ENCODE data around the gene EVX2. TPM values are rescaled to one million over a fixed set of nuclear protein-coding genes. Genes with fewer than 3 reads are reported as not detected.

EVX2 gene
- polyA plus RNA-seq, 4 donors = 0.04 TPM; not detected in 3

DNA sequence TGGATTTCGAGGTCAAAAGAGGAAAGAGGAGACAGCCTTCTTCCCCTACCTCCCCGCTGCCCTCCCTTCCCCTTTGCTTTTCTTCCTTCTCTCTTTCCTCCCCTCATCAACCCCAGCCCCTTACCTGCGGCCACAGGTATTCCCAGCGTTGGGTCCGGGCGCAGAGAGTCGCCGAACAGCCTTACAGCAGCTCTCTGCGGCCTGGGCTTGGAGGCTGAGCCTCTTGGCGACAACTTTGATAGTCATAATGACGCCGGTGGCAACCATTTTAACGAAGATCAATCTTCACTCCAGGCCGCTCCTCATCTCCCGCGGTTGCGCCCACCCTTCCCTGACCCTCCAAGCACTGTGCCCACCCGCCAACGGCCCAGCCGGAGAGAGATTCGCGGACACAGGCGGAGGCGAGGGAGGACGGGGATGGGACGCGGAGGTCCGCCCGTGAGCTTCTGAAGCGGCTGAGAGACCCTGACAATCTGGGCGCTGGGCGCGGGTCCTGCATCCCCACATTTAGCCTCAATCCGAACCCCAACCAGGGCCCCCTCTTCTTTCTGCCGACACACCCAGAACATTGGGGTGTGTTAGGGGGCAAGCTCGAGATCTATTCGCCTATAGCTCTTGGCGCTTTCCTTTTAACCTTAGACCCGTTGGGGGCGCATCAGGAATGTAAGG, 1.5 kb upstream of the EVX2 start:
- DNase-seq (ENCODE audit: low read depth in 4 of 4, low spot score in 3 of 4) = no peak

DNA sequence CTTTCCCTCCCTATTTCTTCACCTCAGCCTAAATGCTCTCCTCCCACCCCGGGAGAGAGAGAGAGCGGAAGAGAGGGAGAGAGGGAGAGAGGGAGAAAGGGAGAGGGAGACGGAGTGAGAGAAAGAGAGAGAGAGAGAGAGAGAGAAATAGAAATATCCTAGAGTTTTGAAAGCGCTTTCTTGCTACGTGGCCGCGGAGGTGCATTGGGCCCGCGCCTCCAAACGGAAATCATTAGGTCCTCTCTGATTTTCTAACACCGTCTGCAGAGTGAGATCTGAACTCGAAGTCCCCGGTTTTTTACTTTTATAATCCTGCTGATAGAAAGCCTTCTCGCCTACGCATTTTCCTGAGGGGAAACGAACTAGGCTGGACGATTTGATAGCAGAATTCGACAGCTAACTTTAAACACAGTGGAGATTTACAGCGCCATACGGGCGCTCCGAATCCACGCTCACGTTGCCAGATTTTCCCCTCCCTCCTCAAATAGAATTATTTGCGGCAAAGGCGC, 903 bp upstream of the EVX2 start:
- DNase-seq (ENCODE audit: low read depth in 4 of 4, low spot score in 3 of 4) = no peak

DNA sequence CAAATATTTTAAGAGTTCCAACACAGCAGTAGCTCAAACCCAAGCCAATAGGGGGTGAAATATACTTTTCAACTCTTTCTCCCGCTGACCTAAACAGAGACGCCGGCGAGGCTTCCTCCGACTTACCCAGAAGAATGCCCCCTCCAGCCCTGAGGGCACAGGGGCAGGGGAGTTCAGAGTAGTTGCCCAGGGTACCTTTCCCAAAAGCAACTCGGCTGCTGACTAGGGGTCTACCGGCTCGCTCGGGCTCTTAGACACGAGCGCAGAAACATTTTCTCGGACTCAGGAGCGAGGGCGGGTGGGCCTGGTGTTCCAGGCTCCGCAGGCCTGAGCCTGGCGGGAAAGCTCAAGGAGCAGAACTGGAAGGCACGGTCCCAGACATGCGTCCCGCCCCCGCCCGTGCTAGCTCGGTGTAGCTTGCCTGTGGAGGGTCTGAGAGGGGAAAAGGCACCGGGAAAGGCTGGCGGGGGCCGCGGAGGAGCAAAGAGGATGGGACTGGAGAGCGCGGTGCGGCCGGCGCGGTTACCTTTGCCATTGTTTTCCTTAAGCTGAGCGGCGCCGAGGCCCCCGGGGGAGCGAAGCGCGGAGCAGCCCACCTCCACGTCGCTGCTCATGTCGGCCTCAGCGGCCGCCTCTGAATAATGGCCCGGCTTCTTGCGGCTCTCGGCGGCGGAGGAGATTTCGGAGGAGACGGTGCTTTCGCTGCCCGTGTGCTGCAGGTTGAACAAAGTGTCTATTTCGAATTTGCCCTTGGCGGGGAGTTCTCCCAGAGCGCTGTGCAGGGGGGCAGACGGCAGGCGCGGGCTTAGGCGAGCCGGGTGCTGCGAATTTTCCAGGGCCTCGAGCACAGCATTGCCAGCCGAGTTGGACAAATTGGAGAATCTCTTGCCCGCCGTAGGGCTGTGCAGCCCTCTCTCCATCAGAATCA, 674 bp downstream of the EVX2 start:
- DNase-seq (ENCODE audit: low read depth in 4 of 4, low spot score in 3 of 4) = no peak

DNA sequence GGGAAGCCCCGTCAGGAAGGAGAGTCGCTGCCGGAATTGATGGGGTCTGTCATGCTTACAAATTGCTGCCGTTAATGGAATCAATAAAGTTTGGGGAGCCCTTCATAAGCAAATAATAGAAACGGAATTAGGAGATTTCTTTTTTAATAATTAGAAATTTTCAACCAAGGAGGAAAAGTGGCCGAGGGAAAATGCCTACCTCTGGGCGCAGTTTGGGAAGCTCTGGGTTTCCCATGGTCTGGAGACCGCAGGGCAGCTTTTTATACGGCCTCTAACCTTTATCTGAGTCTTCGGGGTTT, 1.3 kb downstream of the EVX2 start:
- no peak for DNase-seq (ENCODE audit: low read depth in 4 of 4, low spot score in 3 of 4)

DNA sequence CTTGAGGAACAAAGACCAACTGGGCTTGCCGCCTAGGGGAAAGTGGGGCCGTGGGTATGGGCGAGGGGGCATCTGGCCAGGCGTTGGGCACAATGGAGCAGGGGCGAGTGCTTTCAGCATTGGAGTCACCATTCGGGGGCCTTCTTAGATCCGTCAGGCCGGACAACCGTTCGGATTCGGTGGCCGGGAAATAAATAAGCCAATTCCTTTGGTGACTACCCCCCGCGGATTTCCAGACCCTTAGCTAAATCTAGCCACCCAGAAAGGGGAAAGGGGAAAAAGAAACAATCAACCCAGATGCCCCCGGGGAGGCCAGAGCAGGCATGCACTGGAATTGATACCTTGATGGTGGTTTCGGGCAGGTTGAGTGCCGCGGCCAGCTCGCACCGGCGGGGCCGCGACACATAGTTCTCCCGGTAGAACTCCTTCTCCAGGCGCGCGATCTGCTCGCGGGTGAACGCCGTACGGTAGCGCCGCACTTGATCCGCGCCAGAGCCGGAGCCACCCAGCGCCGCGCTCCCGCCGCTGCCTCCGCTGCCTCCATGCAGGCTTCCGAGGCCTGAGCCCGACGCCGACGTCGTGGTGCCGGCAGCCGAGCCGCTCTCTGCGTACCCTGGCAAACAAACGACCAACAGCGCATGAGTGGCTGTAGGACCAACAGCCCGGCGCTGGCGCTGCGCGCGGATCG, 1.8 kb downstream of the EVX2 start:
- DNase-seq (ENCODE audit: low read depth in 4 of 4, low spot score in 3 of 4) = no peak

DNA sequence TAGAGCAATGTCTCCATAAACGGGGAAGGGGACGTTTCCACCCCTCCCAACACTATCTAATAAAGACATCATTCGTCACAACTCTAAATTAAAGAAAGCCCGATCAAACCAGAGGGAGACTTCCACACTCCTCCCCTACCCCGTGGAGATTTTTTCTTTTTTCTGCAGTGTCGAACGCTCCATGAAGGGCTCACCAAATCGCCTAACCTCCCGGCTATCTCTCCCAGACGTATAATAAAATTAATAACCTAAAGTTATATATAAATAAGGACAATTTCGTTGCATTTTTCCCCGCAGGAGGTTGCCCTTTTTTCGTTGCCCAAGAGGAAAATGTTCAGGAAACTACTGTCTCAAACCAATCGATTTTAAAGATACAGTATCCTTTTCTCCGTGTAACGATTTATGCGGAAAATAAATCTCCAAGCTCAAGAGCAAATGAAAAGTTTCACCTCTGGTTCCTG, 2.4 kb downstream of the EVX2 start:
- DNase-seq (ENCODE audit: low read depth in 4 of 4, low spot score in 3 of 4) = no peak

DNA sequence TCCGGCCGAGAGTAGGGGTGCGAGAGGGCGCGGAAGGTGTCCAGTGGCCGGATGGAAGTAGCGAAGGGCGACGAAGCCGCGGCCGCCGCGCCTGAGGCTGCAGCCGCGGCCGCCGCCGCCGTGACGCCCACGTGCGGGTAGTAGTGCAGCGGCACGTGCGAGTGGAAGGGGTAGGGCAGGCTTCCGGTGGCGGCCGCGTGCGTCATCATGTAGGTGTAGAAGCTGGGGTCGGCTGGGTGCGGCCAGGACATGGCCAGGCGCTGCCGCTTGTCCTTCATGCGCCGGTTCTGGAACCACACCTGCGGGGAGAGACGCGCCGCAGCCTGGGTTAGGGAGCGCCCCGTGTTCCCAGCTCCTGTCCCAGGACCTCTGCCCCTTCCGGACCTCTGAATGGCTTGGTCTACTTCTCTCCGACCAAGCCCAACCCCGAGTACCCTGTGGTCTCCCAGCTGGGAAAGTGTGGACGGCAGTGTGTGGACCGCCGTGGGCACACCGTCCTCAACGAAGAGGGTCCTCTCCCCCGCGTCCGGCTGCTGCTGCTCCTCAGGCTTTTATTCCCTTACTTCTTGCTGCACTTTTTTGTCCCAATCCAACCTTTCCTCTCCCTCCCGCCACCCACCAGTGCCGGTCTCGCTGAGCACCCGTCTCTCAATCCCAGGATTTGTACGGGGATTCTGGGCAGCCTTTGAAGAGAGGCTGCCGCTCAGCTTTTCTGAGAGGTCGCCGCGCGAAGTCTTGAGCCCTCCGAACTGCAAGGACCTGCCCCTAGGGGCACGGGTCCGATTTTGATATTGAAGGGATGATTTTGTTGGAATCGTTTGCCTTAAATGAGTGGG, 3.0 kb downstream of the EVX2 start:
- DNase-seq (ENCODE audit: low read depth in 4 of 4, low spot score in 3 of 4) = no peak

DNA sequence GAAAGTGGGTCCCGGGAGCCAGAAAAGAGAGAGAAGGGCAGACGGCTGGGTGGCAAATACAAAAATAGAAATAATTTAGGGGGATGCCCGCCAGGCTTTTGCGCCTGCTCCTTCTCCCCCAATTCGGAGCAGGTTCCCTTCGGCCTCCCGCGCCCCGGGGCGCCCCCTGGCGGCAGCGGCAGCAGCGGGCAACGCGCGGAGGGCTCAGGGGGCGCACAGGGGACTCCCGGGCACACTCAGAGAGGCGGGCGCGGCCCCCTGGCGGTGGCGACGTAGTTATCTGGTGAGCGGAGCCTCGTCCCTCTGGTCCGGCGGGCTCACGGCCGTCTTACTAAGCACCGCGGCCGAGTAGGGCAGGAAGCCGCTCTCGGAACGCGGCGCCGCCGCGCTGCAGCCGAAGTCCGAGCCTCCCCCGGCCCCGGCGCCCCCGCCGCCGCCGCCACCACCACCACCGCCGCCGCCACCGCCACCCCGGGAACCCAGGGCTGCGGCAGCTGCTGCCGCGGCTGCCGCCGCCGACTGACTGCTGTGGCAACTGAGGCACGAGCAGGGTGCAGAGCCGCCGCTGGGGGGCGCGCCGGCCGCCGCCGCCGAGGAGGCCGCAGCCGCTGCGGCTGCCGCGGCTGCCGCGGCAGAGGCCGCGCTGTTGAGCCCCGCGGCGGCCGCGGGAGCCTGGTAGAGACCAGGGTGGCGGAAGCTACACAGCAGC, 3.8 kb downstream of the EVX2 start:
- no peak for DNase-seq (ENCODE audit: low read depth in 4 of 4, low spot score in 3 of 4)

DNA sequence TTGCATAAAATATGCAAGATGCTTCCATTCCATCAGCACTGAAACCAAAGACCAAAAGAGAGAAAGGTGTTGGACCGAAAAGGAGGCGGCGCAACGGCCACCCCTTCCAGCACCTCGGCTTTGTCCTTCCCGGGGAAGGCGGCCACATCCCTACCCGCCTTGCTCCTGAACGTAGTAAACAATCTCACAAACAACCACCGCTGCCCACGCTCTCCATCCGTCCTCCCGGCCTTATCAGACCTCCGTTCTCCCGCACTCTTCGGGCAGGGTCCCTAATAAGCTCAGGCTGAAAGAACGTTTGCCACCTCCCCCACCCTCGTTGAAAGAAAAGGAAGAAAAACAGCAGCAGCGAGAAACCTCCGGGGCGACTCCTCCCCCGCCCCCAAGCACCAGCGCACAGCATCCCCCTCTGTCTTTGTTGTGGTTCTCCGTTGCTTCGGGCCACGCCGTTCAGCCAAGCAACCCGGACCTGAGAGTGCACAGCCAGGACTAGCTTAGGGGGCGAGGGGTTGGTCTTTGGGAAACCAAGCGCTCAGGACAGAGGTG, 4.4 kb downstream of the EVX2 start:
- no peak for DNase-seq (ENCODE audit: low read depth in 4 of 4, low spot score in 3 of 4)

DNA sequence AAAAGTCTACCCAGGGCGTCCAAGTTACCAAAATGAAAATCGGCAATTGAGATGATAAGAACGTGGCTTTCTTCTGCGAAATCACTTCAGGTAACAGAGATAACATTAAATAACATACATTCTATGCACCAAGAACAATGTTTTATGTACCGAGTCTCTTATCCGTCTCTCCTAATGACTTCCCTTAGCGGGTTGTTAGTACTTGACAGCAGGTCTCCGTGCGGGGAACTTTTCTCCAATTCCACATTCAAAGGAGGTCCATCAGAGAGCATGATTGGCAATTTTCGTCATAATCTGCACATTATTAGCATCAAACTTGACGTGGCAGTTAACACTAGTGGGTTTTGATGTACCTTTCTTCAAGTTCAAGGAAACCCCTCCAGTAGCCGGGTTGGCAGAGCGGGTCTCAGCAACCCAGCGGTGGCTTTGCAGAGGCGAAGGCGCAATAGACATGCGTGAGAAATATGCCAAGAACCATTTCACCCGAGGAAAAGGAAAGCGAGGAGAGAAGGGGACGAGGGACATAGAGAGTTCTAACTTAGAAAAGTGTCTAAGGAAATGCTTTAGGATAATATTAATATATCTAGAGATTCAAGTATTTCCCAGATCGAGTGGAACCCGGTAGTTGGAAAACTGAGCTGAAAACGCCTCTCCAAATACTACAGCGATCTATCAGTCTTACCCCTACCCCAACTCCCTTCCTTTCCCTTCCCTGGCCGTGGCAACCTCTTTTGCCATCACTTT, 5.0 kb downstream of the EVX2 start:
- DNase-seq (ENCODE audit: low read depth in 4 of 4, low spot score in 3 of 4) = no peak

DNA sequence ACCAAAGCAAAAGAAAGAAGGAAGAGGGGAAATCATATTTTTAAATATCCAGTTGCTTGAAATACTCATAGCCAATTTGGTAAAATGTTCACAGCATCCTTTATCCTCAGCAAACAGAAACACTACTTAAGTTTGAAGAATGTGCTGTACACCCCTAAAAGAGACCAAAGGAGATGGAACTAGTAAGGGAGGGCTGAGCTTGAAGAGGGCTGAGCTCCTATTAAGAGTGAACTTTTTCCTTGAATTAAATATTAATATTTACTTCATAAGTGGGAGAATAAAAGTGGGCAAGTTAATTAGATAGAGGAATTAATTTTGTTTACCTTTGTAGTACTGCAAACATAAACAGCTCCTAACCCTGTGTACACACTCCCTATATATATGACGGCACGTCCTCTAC, 7.0 kb downstream of the EVX2 start:
- no peak for DNase-seq (ENCODE audit: low read depth in 4 of 4, low spot score in 3 of 4)

DNA sequence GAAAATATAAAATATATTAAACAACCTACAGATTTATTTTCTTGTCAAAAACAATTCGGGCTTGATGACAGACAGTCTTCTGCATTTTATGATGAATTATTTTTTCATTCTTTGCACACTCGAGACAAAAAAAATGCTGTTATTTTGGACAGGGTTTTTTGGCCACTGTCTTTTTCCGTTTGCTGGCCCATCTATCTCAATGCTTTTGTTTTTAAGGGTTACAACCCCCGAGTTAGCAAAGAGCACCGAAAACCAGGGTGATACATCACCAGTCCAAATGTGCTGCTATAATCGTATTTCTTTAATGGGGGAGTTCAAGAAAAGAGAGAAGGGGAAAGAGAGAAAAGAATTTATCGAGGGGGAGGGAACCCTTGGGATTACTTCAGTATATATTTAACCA, 7.7 kb downstream of the EVX2 start:
- DNase-seq (ENCODE audit: low read depth in 4 of 4, low spot score in 3 of 4) = no peak

DNA sequence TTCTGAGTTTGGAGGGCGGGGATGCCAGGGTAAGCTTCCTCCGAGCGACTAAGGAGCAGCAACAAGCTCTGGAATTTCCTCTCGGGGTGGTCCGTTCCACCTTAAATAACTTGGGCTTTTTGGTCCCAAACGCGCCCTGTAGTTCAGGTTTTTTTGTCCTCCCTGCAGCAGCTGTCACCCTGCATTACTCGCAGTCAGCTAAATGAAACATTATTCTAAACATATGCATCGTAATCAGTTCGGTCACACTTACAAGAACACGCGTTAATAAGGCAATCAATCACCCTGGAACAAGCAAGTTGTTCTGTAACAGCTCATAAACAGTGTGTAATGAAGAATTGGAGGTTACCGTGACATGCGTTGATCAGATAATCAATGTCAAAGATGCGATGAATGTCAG, 8.3 kb downstream of the EVX2 start:
- DNase-seq (ENCODE audit: low read depth in 4 of 4, low spot score in 3 of 4) = no peak

DNA sequence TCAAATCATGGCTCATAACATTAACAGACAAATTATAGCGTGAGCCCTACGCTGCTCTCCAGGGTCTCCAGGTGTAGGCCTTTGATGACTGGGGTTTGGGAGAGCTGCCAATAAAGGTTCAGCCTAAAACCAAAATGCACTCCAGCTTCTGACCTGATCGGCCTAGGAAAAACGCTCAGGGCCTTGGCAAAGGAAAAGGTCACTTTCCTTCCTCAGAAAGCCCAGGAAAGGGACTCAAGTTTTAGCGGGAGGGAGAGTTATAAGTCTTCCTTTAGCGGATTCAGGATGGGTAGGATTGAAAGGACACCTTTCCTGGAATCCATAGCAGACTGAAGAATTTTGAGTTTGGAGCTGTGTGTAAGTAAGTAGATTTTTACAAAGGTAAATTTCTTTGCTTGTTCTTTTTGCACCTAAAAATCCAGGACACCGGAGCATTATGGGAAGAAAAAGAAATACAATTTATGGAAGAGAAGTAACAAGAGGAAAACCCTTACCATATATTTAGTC, 8.8 kb downstream of the EVX2 start:
- no peak for DNase-seq (ENCODE audit: low read depth in 4 of 4, low spot score in 3 of 4)

DNA sequence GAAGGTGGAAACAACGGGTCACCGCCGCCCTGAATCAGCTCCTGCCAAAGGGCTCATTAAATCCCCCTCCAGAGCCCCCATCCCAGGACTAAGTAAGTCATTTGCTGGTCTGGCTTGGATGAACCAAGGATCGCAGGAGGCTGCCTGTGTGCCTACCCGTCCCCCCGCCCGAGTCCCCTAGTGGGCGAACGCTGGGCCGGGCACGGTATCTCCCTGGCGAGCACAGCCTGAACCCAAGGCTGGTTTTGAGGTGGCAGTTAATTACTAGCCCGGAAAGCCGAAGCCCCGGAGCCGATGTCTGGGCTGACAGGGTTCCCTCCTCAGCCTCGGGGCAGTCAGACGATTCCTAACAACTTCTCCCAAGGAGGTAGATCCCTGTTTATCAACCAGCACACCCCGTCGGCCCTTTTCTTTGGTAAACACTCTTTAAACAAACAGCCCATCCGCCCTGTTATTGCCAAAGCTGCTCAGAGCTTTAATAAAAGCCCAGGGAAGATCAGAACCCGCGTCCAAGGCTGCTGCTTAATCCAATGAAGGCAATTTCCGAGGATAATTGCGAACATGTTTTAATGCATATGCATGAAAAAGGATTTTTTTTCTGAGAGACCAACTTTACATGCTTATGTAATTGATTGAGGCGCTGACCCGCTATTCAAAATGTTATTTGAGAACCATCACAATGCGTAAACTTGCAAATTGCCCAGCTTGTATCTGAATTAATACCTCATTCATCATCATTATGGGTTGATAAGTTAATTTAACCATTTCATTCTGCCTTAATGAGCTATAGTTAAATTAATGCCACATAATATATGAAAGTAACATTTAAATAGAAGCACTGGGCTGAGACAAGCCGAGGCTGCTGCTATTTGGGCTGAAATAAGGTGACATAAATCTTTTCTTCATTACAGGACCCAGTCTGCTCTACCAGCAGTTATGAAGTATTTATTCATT, 10.5 kb downstream of the EVX2 start:
- DNase-seq (ENCODE audit: low read depth in 4 of 4, low spot score in 3 of 4) = no peak

DNA sequence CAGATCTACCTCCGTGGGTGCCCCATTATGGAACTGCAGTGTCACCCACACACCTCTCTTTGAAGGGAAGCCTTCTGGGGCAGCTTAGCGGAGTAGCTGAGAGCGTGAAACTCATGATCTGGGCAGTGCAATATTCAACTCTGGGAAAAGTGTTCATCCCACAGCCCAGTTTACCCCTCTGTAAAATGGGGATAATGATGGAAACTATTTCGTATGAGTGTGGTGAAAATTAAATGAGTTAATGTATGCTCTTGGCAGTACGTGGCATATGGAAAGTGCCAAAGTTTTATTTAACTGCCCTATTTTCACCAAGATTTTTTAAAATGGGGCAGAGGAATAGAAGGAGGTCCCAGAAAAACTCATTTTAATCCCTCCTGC, 11.5 kb downstream of the EVX2 start:
- DNase-seq (ENCODE audit: low read depth in 4 of 4, low spot score in 3 of 4) = no peak
